A673 (cell line): ENCODE results near the gene SEMA6C. TPM values are rescaled to one million over a fixed set of nuclear protein-coding genes. Genes with fewer than 3 reads are reported as not detected.

Experiments used
- BruUV-seq: library from RNA; stranded (reverse); fragments of 400-500 nt; replicated peaks from 2 replicates; lab custom pipeline; 2021; lab: Mats Ljungman, UMichigan
- CTCF ChIA-PET: fragments of 300-600 bp; sonication (Branson Sonifier 250); formaldehyde crosslinking; loops from one replicate; lab custom pipeline; 2022; ENCODE audit warnings: antibody characterized with exemption; lab: Charles Lee
- POLR2A ChIA-PET: fragments of 300-600 bp; sonication (Branson Sonifier 250); formaldehyde crosslinking; loops from one replicate; lab custom pipeline; 2022; ENCODE audit warnings: antibody characterized with exemption; ENCODE audit not compliant: low non-redundant PET; lab: Charles Lee
- DNase-seq: peaks from one replicate; pipeline ENCODE4 v3.0.0-alpha.2; 2015; ENCODE audit warnings: low spot score
- H3K27ac ChIP-seq: fragments of 200-600 bp; sonication (generic); 2 replicates; pipeline ENCODE4 v1.5.1; 2016; ENCODE audit warnings: mixed run types, low read depth, mild to moderate bottlenecking, mixed read lengths, antibody characterized with exemption, low read length; ENCODE audit not compliant: poor library complexity, severe bottlenecking
- H3K27me3 ChIP-seq: fragments of 200-600 bp; sonication (generic); replicated peaks from 2 replicates; pipeline ENCODE4 v1.6.1; 2017; ENCODE audit warnings: mixed run types, low read depth, mild to moderate bottlenecking, mixed read lengths, antibody characterized with exemption, low read length; ENCODE audit not compliant: insufficient read depth, poor library complexity
- H3K36me3 ChIP-seq: fragments of 200-600 bp; sonication (generic); 2 replicates; pipeline ENCODE4 v1.6.1; 2016; ENCODE audit warnings: mixed run types, mild to moderate bottlenecking, mixed read lengths, antibody characterized with exemption, low read length; ENCODE audit not compliant: insufficient read depth, poor library complexity, severe bottlenecking
- H3K4me1 ChIP-seq: fragments of 200-600 bp; sonication (generic); 2 replicates; pipeline ENCODE4 v1.6.1; 2017; ENCODE audit warnings: mixed run types, mild to moderate bottlenecking, mixed read lengths, antibody characterized with exemption, low read length; ENCODE audit not compliant: insufficient read depth, poor library complexity, severe bottlenecking
- H3K4me3 ChIP-seq: fragments of 200-600 bp; sonication (generic); 2 replicates; pipeline ENCODE4 v1.5.1; 2016; ENCODE audit warnings: low read depth, mixed run types, mild to moderate bottlenecking, mixed read lengths, low read length; ENCODE audit not compliant: poor library complexity, severe bottlenecking
- H3K9me3 ChIP-seq: fragments of 200-600 bp; sonication (generic); 2 replicates; pipeline ENCODE4 v1.6.1; 2016; ENCODE audit warnings: mixed run types, low read depth, mild to moderate bottlenecking, mixed read lengths, antibody characterized with exemption, low read length; ENCODE audit not compliant: poor library complexity, severe bottlenecking
- EZH2 ChIP-seq: fragments of 200-600 bp; sonication (generic); IDR thresholded peaks from 2 replicates; pipeline ENCODE4 v1.6.1; 2017; ENCODE audit warnings: borderline replicate concordance, low read depth, mild to moderate bottlenecking, mixed read lengths, antibody characterized with exemption, low read length; ENCODE audit not compliant: poor library complexity, severe bottlenecking
- intact Hi-C: fragments of 100-400 bp; cut with micrococcal nuclease; formaldehyde crosslinking; loops from one replicate; pipeline ENCODE4 v1.10.0; 2022; ENCODE audit not compliant: unreplicated experiment
- total RNA-seq: library from RNA; stranded (reverse); gene quantifications from 2 replicates; pipeline ENCODE4 v1.2.3, GENCODE V29; 2021
- TF ChIP-seq, protein P1 (sequence below): fragments of 300-800, 200-600 bp; sonication (generic); conservative IDR thresholded peaks from 2 replicates; pipeline ENCODE4 v1.5.1; 2017; ENCODE audit warnings: low read depth, mild to moderate bottlenecking, antibody characterized with exemption, low read length, moderate library complexity, mixed read lengths

SEMA6C gene
- total RNA-seq, 1 experiment from 2014 or later: 4.7 TPM

DNA sequence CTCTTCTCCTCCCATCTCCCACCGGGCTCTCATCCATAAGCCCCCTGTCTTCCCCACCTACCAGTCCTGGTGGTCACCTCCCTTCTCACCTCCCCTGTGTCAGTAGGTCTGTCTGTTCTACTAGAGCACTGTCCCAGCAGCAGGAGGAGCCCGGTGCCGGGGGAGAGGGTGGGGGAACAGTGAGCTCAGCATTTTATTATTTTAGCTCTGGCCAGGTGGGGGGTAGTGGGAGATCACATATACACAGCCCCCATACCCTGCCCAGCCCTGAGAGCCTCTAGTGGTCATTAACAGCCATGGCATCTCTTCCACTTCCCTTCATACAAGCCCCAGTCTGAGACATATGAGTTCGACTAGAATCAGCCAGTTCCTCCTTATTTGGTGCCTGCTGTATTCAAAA is 29.4 kb upstream of the SEMA6C start, which contains the start of gene TMOD4:
TMOD4 (minus strand) TSS at position 119 of the 400 bp plus-strand sequence. CDS start 1,106 bp downstream, outside the sequence.
- no TSS peak for BruUV-seq
- POLR2A ChIA-PET: no interaction called here
- Histone ChIP-seq H3K36me3 (peaks cover 54% of the 10 kb centered on the region), H3K9me3 (no peaks in the 10 kb centered on the region), H3K4me3 (no peak within 1 kb of the TSS), H3K4me1 (no peaks in the 10 kb centered on the region), H3K27ac (no peak within 1 kb of the TSS), H3K27me3 (no peaks in the 10 kb centered on the region)
- DNase-seq: peak; percentile 39
- TF ChIP-seq EZH2: no peak
- TF ChIP-seq, protein P1, sequence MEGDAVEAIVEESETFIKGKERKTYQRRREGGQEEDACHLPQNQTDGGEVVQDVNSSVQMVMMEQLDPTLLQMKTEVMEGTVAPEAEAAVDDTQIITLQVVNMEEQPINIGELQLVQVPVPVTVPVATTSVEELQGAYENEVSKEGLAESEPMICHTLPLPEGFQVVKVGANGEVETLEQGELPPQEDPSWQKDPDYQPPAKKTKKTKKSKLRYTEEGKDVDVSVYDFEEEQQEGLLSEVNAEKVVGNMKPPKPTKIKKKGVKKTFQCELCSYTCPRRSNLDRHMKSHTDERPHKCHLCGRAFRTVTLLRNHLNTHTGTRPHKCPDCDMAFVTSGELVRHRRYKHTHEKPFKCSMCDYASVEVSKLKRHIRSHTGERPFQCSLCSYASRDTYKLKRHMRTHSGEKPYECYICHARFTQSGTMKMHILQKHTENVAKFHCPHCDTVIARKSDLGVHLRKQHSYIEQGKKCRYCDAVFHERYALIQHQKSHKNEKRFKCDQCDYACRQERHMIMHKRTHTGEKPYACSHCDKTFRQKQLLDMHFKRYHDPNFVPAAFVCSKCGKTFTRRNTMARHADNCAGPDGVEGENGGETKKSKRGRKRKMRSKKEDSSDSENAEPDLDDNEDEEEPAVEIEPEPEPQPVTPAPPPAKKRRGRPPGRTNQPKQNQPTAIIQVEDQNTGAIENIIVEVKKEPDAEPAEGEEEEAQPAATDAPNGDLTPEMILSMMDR: peak; percentile 54
- intact Hi-C loops: no loop called here
- CTCF ChIA-PET: interaction anchor here (0.7 kb wide), 1 partner anchor 76 kb away, joined by 4 read pairs; no protein-coding TSS in a partner anchor

DNA sequence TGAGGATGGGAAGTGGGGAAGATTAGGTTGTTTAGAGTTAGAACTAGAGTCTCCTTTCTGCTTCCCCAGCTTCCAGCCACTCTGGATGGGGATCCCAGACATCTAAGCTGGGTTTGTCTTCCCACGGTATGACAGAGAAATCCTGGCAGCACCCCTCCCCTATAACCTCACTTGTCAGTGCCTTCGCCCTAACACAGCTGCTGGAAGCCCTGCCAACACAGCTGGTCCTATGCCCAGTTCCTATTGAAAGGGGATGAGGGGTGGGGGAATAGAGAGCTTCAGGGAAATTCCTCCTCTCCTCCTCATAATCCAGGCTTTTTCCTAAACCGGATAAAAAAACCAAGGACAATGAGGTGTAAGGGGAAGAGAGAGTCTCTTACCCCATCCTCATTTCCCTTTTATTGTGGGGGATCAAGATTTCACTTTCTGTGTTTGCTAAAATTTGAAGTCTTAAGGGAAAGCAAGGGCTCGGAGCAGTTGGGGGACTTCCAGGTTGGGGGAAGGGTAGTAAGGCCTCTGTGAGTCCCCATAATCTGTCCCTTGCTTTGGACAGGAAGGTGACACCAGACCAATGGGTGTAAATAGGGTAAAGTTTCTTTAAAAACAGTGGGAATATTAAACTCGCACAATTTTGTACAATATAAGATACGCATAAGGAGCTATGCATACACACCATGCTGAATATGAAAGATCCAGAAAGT is 28.8 kb upstream of the SEMA6C start:
- POLR2A ChIA-PET: interaction anchor here (1.0 kb wide), 1 partner anchor 52 kb away, joined by 4 read pairs; no protein-coding TSS in a partner anchor
- peaks cover 50% of the 10 kb centered on the region for H3K36me3 ChIP-seq
- no peaks in the 10 kb centered on the region for H3K27me3 ChIP-seq
- intact Hi-C loops: no loop called here
- no peak for DNase-seq
- TF ChIP-seq EZH2: no peak
- no peaks in the 10 kb centered on the region for H3K4me1 ChIP-seq
- CTCF ChIA-PET: interaction anchor here (1.0 kb wide), 1 partner anchor 76 kb away, joined by 4 read pairs; no protein-coding TSS in a partner anchor
- no peak overlapping the region for H3K4me3 ChIP-seq
- no TSS peak for BruUV-seq
- H3K9me3 ChIP-seq: no peaks in the 10 kb centered on the region
- H3K27ac ChIP-seq: no peak overlapping the region

DNA sequence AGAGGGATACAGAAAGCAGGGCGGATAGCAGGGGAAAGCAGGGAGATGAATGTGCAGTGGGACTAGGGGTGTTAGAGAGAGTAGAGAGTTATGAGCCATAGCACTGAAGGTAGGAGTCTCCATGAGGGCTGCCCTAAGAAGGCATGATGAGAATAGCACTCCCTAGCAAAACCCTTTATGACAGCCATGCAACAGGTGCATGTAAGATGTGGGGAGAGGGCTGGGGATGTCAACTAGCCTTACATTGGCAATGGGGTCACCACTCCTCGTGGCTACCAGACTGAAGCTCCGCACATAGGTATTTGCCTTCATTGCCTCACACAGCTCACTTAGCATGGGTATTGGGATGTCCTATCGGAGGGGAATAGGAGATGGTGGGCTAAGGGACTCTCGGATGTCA is 24.8 kb upstream of the SEMA6C start:
- intact Hi-C loops: no loop called here
- no peaks in the 10 kb centered on the region for H3K27me3 ChIP-seq
- H3K4me1 ChIP-seq: peaks cover 7% of the 10 kb centered on the region
- CTCF ChIA-PET: no interaction called here
- peaks cover 36% of the 10 kb centered on the region for H3K36me3 ChIP-seq
- no peak overlapping the region for H3K4me3 ChIP-seq
- no peak overlapping the region for H3K27ac ChIP-seq
- no peak for TF ChIP-seq EZH2
- TF ChIP-seq, protein P1: no peak
- DNase-seq: no peak
- BruUV-seq: no TSS peak
- H3K9me3 ChIP-seq: no peaks in the 10 kb centered on the region
- POLR2A ChIA-PET: interaction anchor here (0.6 kb wide), 1 partner anchor 76 kb away, joined by 4 read pairs; no protein-coding TSS in a partner anchor
